HG02759 (cell line): ENCODE measurements around the gene PRKAR2B.
A peak's percentile ranks its signal among the peaks of the same experiment; 100 is the strongest.
"Not testable (repeated sequence)": the region's sequence is repeated elsewhere in the genome, so short reads cannot be mapped to it uniquely, and the experiment has no call there.

Source experiments
- ATAC-seq: cut with Tn5 transposase; IDR thresholded peaks from one replicate; pipeline ENCODE4 v1.9.1; 2021; ENCODE audit warnings: mild to moderate bottlenecking, moderate library complexity; ENCODE audit not compliant: unreplicated experiment

PRKAR2B gene

GRCh38 chr7:107151538-107151937 is 107.0 kb downstream of the PRKAR2B start:
- ATAC-seq = no peak

- ATAC-seq = no peak
Measured at GRCh38 chr7:107152011-107152410, 107.5 kb downstream of the PRKAR2B start.

GRCh38 chr7:107154826-107155225 is 110.3 kb downstream of the PRKAR2B start:
- ATAC-seq = no peak

- not testable (repeated sequence) for ATAC-seq
Measured at GRCh38 chr7:107155726-107156125, 111.2 kb downstream of the PRKAR2B start.

GRCh38 chr7:107157091-107157490 is 112.6 kb downstream of the PRKAR2B start:
- ATAC-seq = no peak

- ATAC-seq = no peak
Measured at GRCh38 chr7:107158028-107158427, 113.5 kb downstream of the PRKAR2B start.

- no peak for ATAC-seq
Measured at GRCh38 chr7:107160389-107160788, 115.9 kb downstream of the PRKAR2B start.

- ATAC-seq = no peak
Measured at GRCh38 chr7:107161415-107161814, 116.9 kb downstream of the PRKAR2B start.

GRCh38 chr7:107162475-107162874 is 118.0 kb downstream of the PRKAR2B start:
- no peak for ATAC-seq

GRCh38 chr7:107164092-107164491 is 119.6 kb downstream of the PRKAR2B start:
- no peak for ATAC-seq

- no peak for ATAC-seq
Measured at GRCh38 chr7:107165341-107165740, 120.8 kb downstream of the PRKAR2B start.

- ATAC-seq = no peak
Measured at GRCh38 chr7:107166736-107167426, 122.4 kb downstream of the PRKAR2B start.

GRCh38 chr7:107167483-107168232 is 123.2 kb downstream of the PRKAR2B start:
- ATAC-seq = no peak

GRCh38 chr7:107168233-107169119 is 124.0 kb downstream of the PRKAR2B start, which contains the start of gene HBP1:
Gene HBP1 (plus strand): TSS chr7:107169003. CDS start chr7:107179894, 10,891 bp downstream.
- peak; percentile 86 for ATAC-seq

- ATAC-seq = peak; percentile 25
Measured at GRCh38 chr7:107169120-107170050, 124.9 kb downstream of the PRKAR2B start.

- ATAC-seq = no peak
Measured at GRCh38 chr7:107170051-107170915, 125.8 kb downstream of the PRKAR2B start.

GRCh38 chr7:107171496-107171895 is 127.0 kb downstream of the PRKAR2B start:
- ATAC-seq = no peak

GRCh38 chr7:107172276-107173032 is 127.9 kb downstream of the PRKAR2B start:
- ATAC-seq = no peak
